Right lobe of liver (tissue), 6 donors: Measurements from ENCODE around the gene CEP72. TPM values are rescaled to one million over a fixed set of nuclear protein-coding genes. Genes with fewer than 3 reads are reported as not detected.

Experiments used
- ATAC-seq, 4 donors: fragments of 200-7000 bp; cut with Tn5 transposase; one replicate each; pipeline ENCODE4 v1.9.1; 2020; ENCODE audit warnings: mild to moderate bottlenecking in 4 of 4, moderate library complexity in 4 of 4
- DNase-seq, 3 donors: peaks; one replicate each; pipeline ENCODE4 v3.0.0-alpha.2; 2020
- H3K27ac ChIP-seq, 3 donors: fragments of 200-600 bp; one replicate each; pipeline ENCODE4 v1.8.0; 2022
- H3K27me3 ChIP-seq, 2 donors: fragments of 200-600 bp; one replicate each; pipeline ENCODE4 v1.8.0; 2022
- H3K36me3 ChIP-seq, 4 donors: fragments of 200-600 bp; sonication (generic) in 1 of 4; one replicate each; pipeline versions ENCODE4 v1.5.1 to v1.8.0; 2017 to 2022; ENCODE audit warnings: control low read depth in 1 of 4
- H3K4me1 ChIP-seq, 4 donors: fragments of 200-600 bp; sonication (generic) in 1 of 4; one replicate each; pipeline versions ENCODE4 v1.5.1 to v1.8.0; 2017 to 2022; ENCODE audit warnings: control low read depth in 1 of 4
- H3K4me3 ChIP-seq, 3 donors: fragments of 200-600 bp; one replicate each; pipeline ENCODE4 v1.8.0; 2022
- H3K9me3 ChIP-seq, 4 donors: fragments of 200-600 bp; sonication (generic) in 1 of 4; one replicate each; pipeline versions ENCODE4 v1.5.1 to v1.8.0; 2017 to 2022; ENCODE audit warnings: control low read depth in 1 of 4
- CTCF ChIP-seq, 4 donors: fragments of 200-600 bp in 3 of 4; fragments of 450-650 bp in 1 of 4; IDR thresholded peaks; one replicate each; pipeline versions ENCODE4 v1.5.1 to v1.8.0; 2016 to 2022; ENCODE audit warnings: antibody characterized with exemption in 4 of 4, mild to moderate bottlenecking in 2 of 4
- POLR2A ChIP-seq: fragments of 450-650 bp; IDR thresholded peaks from one replicate; pipeline ENCODE4 v1.6.1; 2017; ENCODE audit warnings: antibody characterized with exemption, mild to moderate bottlenecking
- WGBS: methylation state at CpG from one replicate; pipeline ENCODE4 v1.1.6; 2018; ENCODE audit warnings: low coverage, low lambda C conversion rate; ENCODE audit not compliant: insufficient coverage; ENCODE audit errors: missing lambda C conversion rate; 5-methylcytosine and 5-hydroxymethylcytosine counted together
- intact Hi-C, 2 donors: fragments of 100-400 bp; cut with DNase I; formaldehyde crosslinking; loops; one replicate each; pipeline versions ENCODE4 v1.11.2 to v1.14.1; 2022
- total RNA-seq, 6 experiments: library from RNA; depleted of rRNA in 2 of 6; stranded (reverse); fragments of >200 nt in 2 of 6; fragmentation: NEBNext Ultra II Directional in 3 of 6; extraction: Animal tissue kit (Norgen Biotek cat#: 25700) in 3 of 6; gene quantifications; one replicate each; pipeline versions ENCODE4 v1.1.0 to v1.2.4, GENCODE V29; 2016 to 2023
- donor health status: DM: no; HTN: yes; CAD: no.
- donor health status: DM: no; HTN: no; CAD: no.
- donor health status: DM: no; HTN: no; CAD: no.
- donor health status: DM: no; HTN: yes; CAD: no.
- donor health status: DM: no; HTN: yes; CAD: no.

Gene CEP72
- total RNA-seq, 6 experiments from 2014 or later = 3.4 to 6.0 (median 4.2) TPM

GRCh38 chr5:592158-592557 lies 20.0 kb upstream of the CEP72 start:
- 60% methylated on average over 1 of the region's 5 CpGs for WGBS
- TF ChIP-seq POLR2A (no peak), CTCF (IDR thresholded peaks at IDR 0.05) (no peak)
- intact Hi-C loops = no loop called here
- Histone ChIP-seq H3K4me1 (no peaks in the 10 kb centered on the region), H3K9me3 (no peaks in the 10 kb centered on the region), H3K36me3 (no peaks in the 10 kb centered on the region), H3K27me3 (no peaks in the 10 kb centered on the region), H3K4me3 (no peak overlapping the region), H3K27ac (no peak overlapping the region)
- peak in 2 of 3 donors; percentile 17 to 28 for DNase-seq
- ATAC-seq = no peak

GRCh38 chr5:593511-593910 lies 18.6 kb upstream of the CEP72 start:
- no peak overlapping the region for H3K27ac ChIP-seq
- no peaks in the 10 kb centered on the region for H3K9me3 ChIP-seq
- H3K27me3 ChIP-seq = no peaks in the 10 kb centered on the region
- no peaks in the 10 kb centered on the region for H3K36me3 ChIP-seq
- no peak for ATAC-seq
- peak in 1 of 3 donors; percentile 28 for DNase-seq
- intact Hi-C loops = no loop called here
- no peak overlapping the region for H3K4me3 ChIP-seq
- WGBS = 80% methylated on average over 1 of the region's 8 CpGs
- no peak for TF ChIP-seq POLR2A
- H3K4me1 ChIP-seq = no peaks in the 10 kb centered on the region

GRCh38 chr5:594226-594860 lies 17.8 kb upstream of the CEP72 start:
- Histone ChIP-seq H3K4me3 (no peak overlapping the region), H3K36me3 (no peaks in the 10 kb centered on the region), H3K27me3 (no peaks in the 10 kb centered on the region), H3K9me3 (no peaks in the 10 kb centered on the region), H3K4me1 (no peaks in the 10 kb centered on the region), H3K27ac (no peak overlapping the region)
- TF ChIP-seq CTCF (IDR thresholded peaks at IDR 0.05) (no peak), POLR2A (no peak)
- 25% methylated on average over 2 of the region's 2 CpGs for WGBS
- DNase-seq (no peak), ATAC-seq (no peak)
- intact Hi-C loops = no loop called here

GRCh38 chr5:595285-595875 lies 16.8 kb upstream of the CEP72 start:
- ATAC-seq (no peak), DNase-seq (no peak)
- intact Hi-C loops = no loop called here
- no peak overlapping the region for H3K4me3 ChIP-seq
- no peaks in the 10 kb centered on the region for H3K9me3 ChIP-seq
- no peak for TF ChIP-seq CTCF (IDR thresholded peaks at IDR 0.05)
- no peak for TF ChIP-seq POLR2A
- H3K4me1 ChIP-seq = no peaks in the 10 kb centered on the region
- no peak overlapping the region for H3K27ac ChIP-seq
- H3K36me3 ChIP-seq = no peaks in the 10 kb centered on the region
- 65% methylated on average over 3 of the region's 3 CpGs for WGBS
- no peaks in the 10 kb centered on the region for H3K27me3 ChIP-seq

- 47% methylated on average over 10 of the region's 10 CpGs for WGBS
- no peaks in the 10 kb centered on the region for H3K9me3 ChIP-seq
- TF ChIP-seq CTCF (IDR thresholded peaks at IDR 0.05) = no peak
- TF ChIP-seq POLR2A = no peak
- no peaks in the 10 kb centered on the region for H3K36me3 ChIP-seq
- no peaks in the 10 kb centered on the region for H3K4me1 ChIP-seq
- intact Hi-C loops = no loop called here
- H3K27me3 ChIP-seq = no peaks in the 10 kb centered on the region
- no peak overlapping the region for H3K27ac ChIP-seq
- ATAC-seq (no peak), DNase-seq (no peak)
- H3K4me3 ChIP-seq = no peak overlapping the region
These were observed 14.1 kb upstream of the CEP72 start for GRCh38 chr5:597871-598563.
